Colon (tissue), 2 donors: Measurements from ENCODE around the gene ZNF511.

ENCODE experiments used
- FAIRE-seq: peaks from 2 replicates; lab custom pipeline; 2012; peaks lifted over from hg19 to GRCh38; lab: Jason Lieb, UNC
- donor health status: control.
- donor health status: control.

The ZNF511 gene

GRCh38 chr10:133274751-133275683 is 33.7 kb upstream of the ZNF511 start:
- FAIRE-seq: no peak

- FAIRE-seq: no peak
These were observed 33.0 kb upstream of the ZNF511 start for GRCh38 chr10:133275684-133276092.

GRCh38 chr10:133276100-133276434 is 32.6 kb upstream of the ZNF511 start:
- no peak for FAIRE-seq

- no peak for FAIRE-seq
These were observed 32.1 kb upstream of the ZNF511 start, which contains the start of gene ADAM8 for GRCh38 chr10:133276435-133277201. ADAM8 (minus strand) TSS chr10:133276868; CDS start chr10:133276817, 51 bp downstream.

GRCh38 chr10:133277277-133277992 is 31.3 kb upstream of the ZNF511 start:
- FAIRE-seq: no peak

- FAIRE-seq: no peak
These were observed 30.6 kb upstream of the ZNF511 start for GRCh38 chr10:133277993-133278576.

GRCh38 chr10:133278577-133279265 is 30.0 kb upstream of the ZNF511 start:
- no peak for FAIRE-seq

GRCh38 chr10:133279326-133280226 is 29.1 kb upstream of the ZNF511 start:
- no peak for FAIRE-seq

GRCh38 chr10:133280391-133281059 is 28.2 kb upstream of the ZNF511 start:
- FAIRE-seq: no peak

- no peak for FAIRE-seq
These were observed 27.6 kb upstream of the ZNF511 start for GRCh38 chr10:133281084-133281483.

- FAIRE-seq: no peak
These were observed 26.9 kb upstream of the ZNF511 start for GRCh38 chr10:133281628-133282372.

- FAIRE-seq: no peak
These were observed 25.8 kb upstream of the ZNF511 start for GRCh38 chr10:133282846-133283390.

GRCh38 chr10:133283931-133284330 is 24.8 kb upstream of the ZNF511 start:
- no peak for FAIRE-seq

- no peak for FAIRE-seq
These were observed 23.5 kb upstream of the ZNF511 start for GRCh38 chr10:133285217-133285616.

- FAIRE-seq: no peak
These were observed 22.3 kb upstream of the ZNF511 start for GRCh38 chr10:133286366-133286765.

- FAIRE-seq: no peak
These were observed 20.7 kb upstream of the ZNF511 start for GRCh38 chr10:133287832-133288500.

- FAIRE-seq: no peak
These were observed 19.0 kb upstream of the ZNF511 start for GRCh38 chr10:133289761-133290160.
